Coronary artery (tissue), 2 donors: Measurements from ENCODE around the gene ARL15.

Experiments used
- DNase-seq: peaks from one replicate; pipeline ENCODE4 v3.0.0-alpha.2; 2017; ENCODE audit warnings: low spot score
- H3K27ac ChIP-seq, 2 donors: fragments of 200-600 bp; sonication (generic); one replicate each; pipeline ENCODE4 v1.5.1; 2016 to 2019
- H3K4me3 ChIP-seq: fragments of 200-600 bp; sonication (generic); 2 replicates; pipeline ENCODE4 v1.5.1; 2016; ENCODE audit warnings: mild to moderate bottlenecking, moderate library complexity
- CTCF ChIP-seq: fragments of 200-600 bp; sonication (generic); IDR thresholded peaks from one replicate; pipeline ENCODE4 v1.5.1; 2019; ENCODE audit warnings: antibody characterized with exemption

ARL15 gene

GRCh38 chr5:54341971-54342370 lies 31.6 kb upstream of the ARL15 start:
- no peak for TF ChIP-seq CTCF

GRCh38 chr5:54337523-54337922 lies 27.1 kb upstream of the ARL15 start:
- no peak overlapping the region for H3K27ac ChIP-seq
- no peak overlapping the region for H3K4me3 ChIP-seq
- no peak for DNase-seq
- TF ChIP-seq CTCF: no peak

More at GRCh38 chr5:54341971-54342370, 31.6 kb upstream of the ARL15 start:
- no peak for DNase-seq
- H3K4me3 ChIP-seq: no peak overlapping the region
- H3K27ac ChIP-seq: no peak overlapping the region

- no peak overlapping the region for H3K27ac ChIP-seq
- TF ChIP-seq CTCF: no peak
- no peak for DNase-seq
- no peak overlapping the region for H3K4me3 ChIP-seq
These were observed 22.3 kb upstream of the ARL15 start for GRCh38 chr5:54332720-54333119.

GRCh38 chr5:54329731-54330709 lies 19.6 kb upstream of the ARL15 start:
- DNase-seq: no peak
- peak overlapping the region in 1 of 2 donors; percentile 27 for H3K27ac ChIP-seq
- no peak for TF ChIP-seq CTCF
- no peak overlapping the region for H3K4me3 ChIP-seq

GRCh38 chr5:54326662-54327270 lies 16.4 kb upstream of the ARL15 start:
- Histone ChIP-seq H3K4me3 (no peak overlapping the region), H3K27ac (no peak overlapping the region)
- no peak for DNase-seq
- no peak for TF ChIP-seq CTCF

GRCh38 chr5:54325610-54326311 lies 15.4 kb upstream of the ARL15 start:
- TF ChIP-seq CTCF: no peak
- no peak for DNase-seq
- Histone ChIP-seq H3K4me3 (no peak overlapping the region), H3K27ac (no peak overlapping the region)
